HG03095 (cell line): ENCODE data around the gene ZNF740.
"Not testable (repeated sequence)": the region's sequence is repeated elsewhere in the genome, so short reads cannot be mapped to it uniquely, and the experiment has no call there.

Experiments
- ATAC-seq: cut with Tn5 transposase; IDR thresholded peaks from one replicate; pipeline ENCODE4 v1.9.1; 2021; ENCODE audit warnings: moderate library complexity; ENCODE audit not compliant: unreplicated experiment

Gene ZNF740

DNA sequence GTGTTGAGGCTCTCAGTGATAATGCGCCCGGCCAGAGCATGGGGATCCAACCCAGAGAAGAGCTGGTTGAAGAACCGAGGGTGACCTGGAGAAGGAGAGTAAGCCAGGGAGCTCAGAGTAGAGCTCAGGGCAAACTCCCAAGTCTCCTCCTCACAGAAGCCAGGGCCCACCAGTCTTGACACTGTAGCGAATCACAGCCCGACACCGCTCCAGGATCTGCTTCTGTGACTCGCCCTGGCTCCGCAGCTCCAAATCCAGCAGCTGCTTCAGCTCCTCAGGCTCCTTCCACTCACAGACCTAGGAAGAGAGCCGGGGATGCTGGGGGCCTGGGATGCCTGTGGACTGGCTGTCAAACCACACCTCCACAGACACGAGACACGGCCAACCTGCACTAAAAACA, 8.2 kb upstream of the ZNF740 start:
- ATAC-seq = no peak

DNA sequence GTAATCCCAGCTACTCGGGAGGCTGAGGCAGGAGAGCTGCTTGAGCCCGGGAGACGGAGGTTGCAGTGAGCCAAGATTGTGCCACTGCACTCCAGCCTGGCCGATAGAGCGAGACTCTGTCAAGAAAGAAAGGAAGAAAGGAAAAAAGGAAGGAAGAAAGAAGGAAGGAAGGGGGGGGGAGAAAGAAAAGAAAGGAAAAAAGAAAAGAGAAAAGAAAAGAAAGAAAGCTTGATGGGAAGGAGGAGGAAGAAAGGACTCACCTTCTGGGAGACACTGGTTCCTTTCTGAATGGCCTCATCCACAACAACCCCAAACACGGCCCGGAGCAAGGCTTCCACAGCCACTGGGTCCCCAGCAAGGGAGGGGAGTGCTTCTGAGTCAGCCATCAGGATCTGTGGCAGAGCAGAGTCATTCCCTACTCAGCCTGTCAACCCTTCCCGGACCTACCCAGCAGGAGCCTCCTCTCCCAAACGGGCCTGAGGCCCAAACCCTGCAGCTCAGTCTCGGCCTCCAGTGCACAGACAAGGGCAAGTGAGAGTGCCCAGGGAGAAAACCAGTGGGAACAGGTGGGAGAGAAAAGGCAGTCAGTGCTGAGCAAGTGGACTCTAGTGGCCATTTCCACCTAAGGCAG, 7.3 kb upstream of the ZNF740 start:
- ATAC-seq = no peak

DNA sequence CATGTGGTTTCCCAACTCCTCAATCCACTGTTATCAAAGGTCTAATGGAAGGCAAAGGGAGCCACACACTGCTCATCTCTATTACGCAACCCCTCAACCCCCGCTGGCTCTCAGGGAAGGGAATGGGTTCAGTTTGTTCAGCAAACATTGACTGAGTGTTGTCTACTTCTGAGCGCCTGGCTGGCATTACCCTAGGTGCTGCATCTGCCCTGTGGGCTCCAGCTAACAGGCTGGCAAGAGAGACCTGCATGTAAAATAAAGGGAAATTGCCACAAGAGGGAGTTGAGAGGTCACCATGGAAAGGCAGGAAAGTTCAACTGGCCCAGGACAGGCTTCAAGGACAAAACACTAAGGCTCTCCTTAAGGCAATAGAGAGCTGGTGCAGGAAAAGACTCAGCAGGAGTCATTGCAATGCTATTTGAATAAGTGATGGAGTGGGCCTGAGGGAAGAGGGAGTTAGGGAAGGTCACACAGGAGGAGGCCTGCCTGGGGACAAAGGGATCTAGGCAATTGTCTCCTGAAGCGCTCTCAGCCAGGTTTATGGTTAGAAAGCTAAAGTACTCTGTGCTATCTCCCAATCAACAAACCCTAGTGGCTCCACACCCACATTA, 5.5 kb upstream of the ZNF740 start:
- no peak for ATAC-seq

GRCh38 chr12:53176750-53177149, 3.8 kb upstream of the ZNF740 start:
- ATAC-seq = no peak

- not testable (repeated sequence) for ATAC-seq
Observed at GRCh38 chr12:53177447-53177846, 3.1 kb upstream of the ZNF740 start.

- ATAC-seq = not testable (repeated sequence)
Observed at GRCh38 chr12:53178803-53179202, 1.7 kb upstream of the ZNF740 start.

- ATAC-seq = peak; percentile 17
Observed at GRCh38 chr12:53179687-53180219, 769 bp upstream of the ZNF740 start.

DNA sequence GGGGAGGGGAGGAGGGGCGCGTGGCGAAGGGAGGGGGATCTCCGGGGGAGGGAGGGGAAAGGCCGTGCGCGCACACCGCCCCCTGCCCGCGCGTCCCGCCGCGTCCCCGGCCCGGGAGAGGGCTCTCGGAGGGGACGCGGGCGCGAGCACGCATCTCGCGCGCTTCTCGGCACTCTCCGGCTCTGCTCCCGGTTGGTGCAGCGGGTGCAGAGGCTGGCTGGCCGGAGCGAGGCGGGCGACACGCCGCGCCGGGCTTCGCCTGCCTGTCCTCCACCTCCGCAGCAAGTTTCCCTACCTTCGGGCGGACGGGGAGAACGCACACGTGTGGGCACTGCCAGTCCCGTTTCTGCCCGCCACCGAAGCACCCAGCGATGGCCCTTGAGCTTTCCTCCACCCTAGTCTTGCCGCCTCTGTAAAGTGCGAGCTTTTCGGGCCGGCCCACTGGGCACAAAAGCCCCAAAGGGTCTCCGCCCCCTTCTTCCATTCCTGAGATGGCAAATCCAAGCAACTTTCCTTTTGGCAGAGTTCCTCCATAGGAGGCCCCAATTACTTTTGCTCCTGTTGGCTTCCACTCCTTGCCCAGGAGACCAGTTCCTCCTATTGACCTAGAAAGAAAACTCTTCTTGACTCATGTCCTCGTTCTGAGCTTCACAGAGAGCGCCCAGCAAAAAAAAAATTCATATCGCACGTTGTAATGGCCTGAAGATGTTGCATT, 566 bp downstream of the ZNF740 start:
- ATAC-seq = peak; percentile 49

DNA sequence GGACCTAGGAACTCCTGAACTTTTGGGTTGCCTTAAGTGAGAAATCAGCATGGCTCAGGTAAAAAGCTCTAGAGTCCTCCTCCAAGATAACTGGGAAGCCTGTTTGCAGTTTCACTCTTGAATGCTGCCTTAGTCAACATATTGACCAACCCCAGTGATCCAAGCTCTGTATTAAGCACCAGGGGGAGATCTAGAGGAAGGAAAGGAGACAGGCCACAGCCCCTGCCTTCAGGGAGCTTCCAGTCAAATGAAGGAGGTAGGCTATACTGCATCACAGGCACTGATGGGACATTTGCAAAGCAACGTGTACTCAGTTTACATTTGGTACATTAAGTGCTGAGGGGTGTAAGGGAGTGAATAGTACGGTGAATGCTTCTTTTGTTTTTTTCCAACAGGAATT, 1.4 kb downstream of the ZNF740 start:
- no peak for ATAC-seq

- no peak for ATAC-seq
Observed at GRCh38 chr12:53182903-53183302, 2.4 kb downstream of the ZNF740 start.

GRCh38 chr12:53184828-53185227, 4.3 kb downstream of the ZNF740 start:
- no peak for ATAC-seq

DNA sequence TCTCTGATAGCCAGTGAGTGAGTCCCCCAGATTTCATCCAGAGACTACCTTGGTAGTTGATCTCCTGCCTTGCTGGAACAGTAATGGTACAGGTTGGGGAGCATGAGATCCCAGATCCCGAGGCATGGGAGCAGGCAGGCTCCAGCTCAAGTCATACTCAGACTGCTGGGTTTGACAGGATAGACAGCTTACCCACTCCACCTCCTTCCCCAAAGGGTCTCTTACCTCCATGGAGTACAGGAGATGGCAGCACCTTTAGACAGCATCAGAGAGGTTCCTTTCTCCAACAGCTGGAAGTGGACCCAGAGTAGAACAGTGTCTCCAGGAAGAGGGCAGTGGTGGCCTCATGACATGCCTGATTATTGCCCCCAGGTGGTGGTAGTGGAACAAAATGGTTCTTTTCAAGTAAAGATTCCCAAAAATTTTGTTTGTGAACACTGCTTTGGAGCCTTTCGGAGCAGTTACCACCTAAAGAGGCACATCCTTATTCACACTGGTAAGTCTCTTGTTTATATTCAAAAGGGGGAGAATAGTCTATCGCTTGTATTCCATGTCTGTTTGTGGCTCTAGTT, 5.1 kb downstream of the ZNF740 start:
- no peak for ATAC-seq

DNA sequence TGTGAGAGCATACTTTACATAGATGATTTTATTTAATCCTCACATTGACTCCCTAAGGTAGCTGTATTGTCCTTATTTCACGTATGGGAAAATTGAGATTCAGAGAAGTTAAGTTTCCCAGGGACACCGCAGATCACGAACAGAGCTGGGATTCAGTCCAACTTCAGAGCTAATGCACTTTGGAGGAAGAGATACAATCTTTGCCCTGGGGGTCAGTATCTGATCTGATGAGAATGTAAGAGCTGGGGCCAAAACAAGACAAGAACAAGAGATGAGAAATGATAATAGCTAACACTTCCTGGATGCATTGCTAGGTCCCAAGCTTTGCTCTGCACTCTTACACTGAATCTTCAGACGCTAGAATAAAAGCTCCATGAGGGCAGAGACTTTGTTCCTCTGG, 6.2 kb downstream of the ZNF740 start:
- no peak for ATAC-seq

DNA sequence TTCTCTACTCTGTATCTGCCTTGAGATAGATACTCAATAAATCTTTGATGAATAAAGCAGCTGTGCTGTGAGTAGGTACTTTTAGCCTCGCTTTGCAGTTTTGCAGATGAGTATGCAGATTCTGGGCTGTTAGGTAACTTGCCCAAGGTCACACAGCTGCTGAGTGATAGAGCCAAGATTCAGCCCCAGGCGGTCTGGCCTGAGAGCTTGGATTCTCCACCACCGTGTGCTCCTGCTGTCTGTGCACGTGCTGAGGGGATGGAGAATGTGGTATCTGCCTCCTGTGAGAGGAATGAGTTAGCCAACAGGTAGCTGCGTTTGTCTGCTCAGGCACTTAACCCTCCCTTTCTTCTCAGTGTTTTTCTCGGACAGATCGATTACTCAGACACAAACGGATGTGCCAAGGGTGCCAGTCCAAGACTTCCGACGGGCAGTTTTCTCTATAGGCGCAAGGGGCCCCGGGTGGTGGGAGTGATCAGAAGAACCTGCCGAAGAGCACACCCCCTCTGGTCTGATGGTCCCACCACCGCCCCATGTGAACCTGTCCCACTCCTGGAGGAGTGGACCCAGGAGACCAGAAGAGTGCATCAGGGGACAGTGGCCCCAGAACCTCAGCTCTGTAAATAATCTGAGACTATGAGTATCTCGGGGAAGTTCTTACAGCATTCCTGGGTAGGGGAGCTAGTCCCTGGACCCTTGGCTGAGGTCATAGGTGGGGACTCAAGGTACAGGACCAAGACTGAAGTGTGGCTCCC, 6.8 kb downstream of the ZNF740 start:
- ATAC-seq = no peak

GRCh38 chr12:53190108-53190729, 9.7 kb downstream of the ZNF740 start:
- ATAC-seq = no peak

- ATAC-seq = no peak
Observed at GRCh38 chr12:53191096-53191884, 10.8 kb downstream of the ZNF740 start.

GRCh38 chr12:53191885-53192530, 11.5 kb downstream of the ZNF740 start:
- no peak for ATAC-seq

GRCh38 chr12:53192531-53193021, 12.1 kb downstream of the ZNF740 start:
- ATAC-seq = no peak

- no peak for ATAC-seq
Observed at GRCh38 chr12:53193040-53193439, 12.5 kb downstream of the ZNF740 start.
